NT2/D1 (cell line): ENCODE measurements around the gene UBE2L3.

Source experiments
- DNase-seq: peaks from one replicate; pipeline ENCODE4 v3.0.0-alpha.2; 2011; ENCODE audit warnings: low read depth, low spot score
- H3K27me3 ChIP-seq: 2 replicates; pipeline ENCODE4 v1.6.0; 2011; ENCODE audit warnings: mild to moderate bottlenecking; ENCODE audit not compliant: insufficient read length, insufficient read depth
- H3K36me3 ChIP-seq: 2 replicates; pipeline ENCODE4 v1.6.1; 2011; ENCODE audit warnings: mild to moderate bottlenecking, low read length, mixed read lengths; ENCODE audit not compliant: insufficient read depth, insufficient read length
- H3K4me1 ChIP-seq: 2 replicates; pipeline ENCODE4 v1.5.1; 2011; ENCODE audit not compliant: insufficient read depth, insufficient read length
- H3K4me3 ChIP-seq: 2 replicates; pipeline ENCODE4 v1.5.1; 2011; ENCODE audit warnings: low read depth; ENCODE audit not compliant: insufficient read length
- H3K9ac ChIP-seq: 2 replicates; pipeline ENCODE4 v1.6.0; 2011; ENCODE audit warnings: low read depth; ENCODE audit not compliant: insufficient read length
- H3K9me3 ChIP-seq: 2 replicates; pipeline ENCODE4 v1.5.1; 2011; ENCODE audit warnings: mild to moderate bottlenecking, low read length; ENCODE audit not compliant: insufficient read depth
- SUZ12 ChIP-seq: IDR thresholded peaks from 2 replicates; pipeline ENCODE4 v1.6.1; 2011; ENCODE audit not compliant: insufficient read length, insufficient read depth; ENCODE audit errors: extremely low read depth
- YY1 ChIP-seq: IDR thresholded peaks from 2 replicates; pipeline ENCODE4 v1.6.1; 2011; ENCODE audit not compliant: insufficient read length, insufficient read depth
- ZNF274 ChIP-seq: IDR thresholded peaks from 2 replicates; pipeline ENCODE4 v1.6.1; 2011; ENCODE audit warnings: mild to moderate bottlenecking, low read depth, low read length

UBE2L3 gene

DNA sequence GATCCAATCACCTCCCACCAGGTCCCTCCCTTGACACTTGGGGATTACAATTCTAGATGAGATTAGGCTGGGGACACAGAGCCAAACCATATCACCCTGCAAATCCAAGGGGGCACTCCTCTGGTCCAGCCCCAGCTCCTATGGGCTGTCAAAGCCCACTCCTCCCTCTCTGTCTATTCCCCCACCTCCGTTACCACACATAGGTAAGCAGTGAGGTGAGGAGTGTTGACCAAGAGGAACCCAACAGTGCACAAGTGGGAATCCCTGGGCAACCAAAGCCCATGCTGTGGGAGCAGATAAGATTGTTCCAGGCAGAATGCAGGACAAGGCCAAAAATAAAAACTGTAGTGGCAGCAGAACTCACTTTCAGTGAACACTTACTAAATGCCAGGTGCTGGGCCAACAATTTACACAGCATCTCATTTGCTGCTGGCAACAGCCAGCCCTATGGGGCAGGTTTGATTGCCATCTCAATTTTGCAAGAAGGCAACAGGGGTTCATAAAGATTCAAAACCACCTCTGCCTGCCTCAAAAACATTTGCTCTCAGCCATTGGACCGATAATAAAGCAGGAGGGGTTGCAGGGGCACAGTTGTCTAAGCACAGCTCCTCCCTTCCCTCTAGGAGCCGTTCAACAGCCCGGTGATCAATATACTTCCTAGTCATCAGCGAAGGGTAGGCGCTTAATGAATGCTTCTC lies 83.5 kb downstream of the UBE2L3 start:
- TF ChIP-seq SUZ12 (no peak), ZNF274 (no peak), YY1 (no peak)

GRCh38 chr22:21651521-21652009 lies 84.1 kb downstream of the UBE2L3 start:
- peak overlapping the region; percentile 76 for H3K4me3 ChIP-seq
- peaks cover 3% of the 10 kb centered on the region for H3K4me1 ChIP-seq
- TF ChIP-seq ZNF274 (no peak), SUZ12 (no peak), YY1 (no peak)
- no peaks in the 10 kb centered on the region for H3K27me3 ChIP-seq
- H3K9ac ChIP-seq, result peak overlapping the region; percentile 74
- H3K9me3 ChIP-seq, result no peaks in the 10 kb centered on the region
- H3K36me3 ChIP-seq, result peaks cover 25% of the 10 kb centered on the region
- no peak for DNase-seq

More for the DNA sequence above, 83.5 kb downstream of the UBE2L3 start:
- Histone ChIP-seq H3K9ac (peak overlapping the region; percentile 74), H3K4me3 (peak overlapping the region; percentile 76), H3K9me3 (no peaks in the 10 kb centered on the region), H3K27me3 (no peaks in the 10 kb centered on the region), H3K36me3 (peaks cover 28% of the 10 kb centered on the region), H3K4me1 (peaks cover 3% of the 10 kb centered on the region)
- no peak for DNase-seq

- TF ChIP-seq YY1, result no peak
- TF ChIP-seq ZNF274, result no peak
- no peak for TF ChIP-seq SUZ12
- Histone ChIP-seq H3K4me1 (peaks cover 7% of the 10 kb centered on the region), H3K9ac (peak overlapping the region; percentile 88), H3K4me3 (peak overlapping the region; percentile 76), H3K9me3 (no peaks in the 10 kb centered on the region), H3K27me3 (no peaks in the 10 kb centered on the region), H3K36me3 (peaks cover 24% of the 10 kb centered on the region)
- no peak for DNase-seq
These were observed 84.6 kb downstream of the UBE2L3 start for GRCh38 chr22:21652010-21652546.

DNA sequence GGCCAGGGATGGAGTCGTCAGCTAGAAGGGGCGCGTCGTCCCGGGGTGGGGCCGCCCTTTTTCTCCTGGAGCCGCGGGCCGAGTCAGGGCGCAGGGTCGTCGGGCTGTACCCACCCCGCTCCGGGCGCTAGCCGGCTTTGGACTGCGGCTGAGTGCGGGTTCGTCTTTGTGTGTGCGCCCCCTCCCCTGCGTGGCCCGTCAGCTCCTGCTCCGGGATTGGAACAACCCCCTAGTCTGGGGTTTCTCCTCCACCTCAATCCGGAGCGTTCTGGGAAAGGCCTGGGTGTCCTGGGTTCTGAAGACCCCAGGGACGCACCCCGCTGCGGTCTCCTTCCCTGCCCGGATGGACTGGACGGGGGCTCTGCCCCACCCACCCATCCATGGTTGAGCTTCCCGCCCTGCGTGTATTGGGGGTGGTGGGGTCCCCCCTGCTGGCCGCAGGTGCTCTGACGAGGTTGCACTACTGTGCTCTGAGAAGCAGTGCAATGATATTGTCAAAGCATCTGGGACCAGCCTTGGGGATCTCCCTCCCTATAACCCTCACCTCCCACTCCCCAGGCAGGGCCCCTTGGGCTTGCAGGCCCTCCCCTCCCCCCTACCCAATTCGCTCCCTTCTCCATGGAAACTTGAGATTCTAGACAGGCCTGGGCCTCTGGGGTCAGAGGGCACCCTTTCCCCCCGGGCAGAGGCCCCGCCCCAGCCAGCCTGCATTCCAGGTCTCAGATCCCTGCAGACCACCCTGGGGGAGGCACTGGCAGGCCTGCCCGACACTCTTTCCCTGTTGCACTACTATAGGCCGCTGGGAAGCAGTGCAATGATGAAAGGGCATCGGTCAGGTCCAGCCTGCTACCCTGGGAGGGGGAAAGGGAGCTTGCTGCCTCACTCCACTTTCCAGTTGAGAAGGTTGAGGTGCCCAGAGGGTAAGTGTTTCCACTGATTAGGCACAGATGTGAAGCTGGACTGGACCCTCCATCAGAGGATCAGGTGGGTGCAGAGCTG lies 85.3 kb downstream of the UBE2L3 start:
- Histone ChIP-seq H3K9ac (peak overlapping the region; percentile 88), H3K27me3 (no peaks in the 10 kb centered on the region), H3K9me3 (no peaks in the 10 kb centered on the region), H3K4me3 (peak overlapping the region; percentile 76), H3K4me1 (peaks cover 7% of the 10 kb centered on the region), H3K36me3 (peaks cover 24% of the 10 kb centered on the region)
- DNase-seq, result no peak
- TF ChIP-seq ZNF274 (no peak), YY1 (no peak), SUZ12 (no peak)

DNA sequence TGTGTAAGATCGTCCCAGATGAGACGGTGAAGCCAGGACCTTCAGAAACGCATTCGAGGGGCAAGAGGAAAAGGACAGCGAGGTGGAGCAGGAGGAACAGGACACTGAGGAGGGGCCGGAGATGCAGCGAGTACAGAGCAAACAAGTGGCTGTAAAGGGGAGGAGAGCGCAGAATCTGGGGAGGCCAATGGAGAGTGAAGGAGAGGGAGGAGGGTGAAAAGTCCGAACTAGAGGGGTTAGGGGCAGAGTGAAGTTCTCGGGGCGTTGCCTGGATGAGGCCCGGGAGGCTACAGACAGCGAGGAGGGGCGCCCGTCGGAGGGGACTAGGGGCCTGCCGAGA lies 89.5 kb downstream of the UBE2L3 start:
- Histone ChIP-seq H3K36me3 (peaks cover 19% of the 10 kb centered on the region), H3K4me1 (peaks cover 4% of the 10 kb centered on the region), H3K9ac (peak overlapping the region; percentile 27), H3K9me3 (no peaks in the 10 kb centered on the region), H3K27me3 (no peaks in the 10 kb centered on the region), H3K4me3 (peak overlapping the region; percentile 2)
- TF ChIP-seq SUZ12 (no peak), ZNF274 (no peak), YY1 (no peak)
- no peak for DNase-seq

- H3K4me1 ChIP-seq, result peaks cover 4% of the 10 kb centered on the region
- peaks cover 19% of the 10 kb centered on the region for H3K36me3 ChIP-seq
- DNase-seq, result no peak
- no peaks in the 10 kb centered on the region for H3K9me3 ChIP-seq
- H3K4me3 ChIP-seq, result peak overlapping the region; percentile 61
- no peak for TF ChIP-seq SUZ12
- TF ChIP-seq YY1, result no peak
- no peak for TF ChIP-seq ZNF274
- peak overlapping the region; percentile 83 for H3K9ac ChIP-seq
- no peaks in the 10 kb centered on the region for H3K27me3 ChIP-seq
These were observed 90.0 kb downstream of the UBE2L3 start for GRCh38 chr22:21657360-21658032.
